Embryonic facial prominence (tissue), 1 donor: ENCODE measurements around the gene ECE2.
"Not testable (repeated sequence)": the region's sequence is repeated elsewhere in the genome, so short reads cannot be mapped to it uniquely, and the experiment has no call there.

Experiments used
- DNase-seq: peaks from one replicate; pipeline ENCODE4 v3.0.0-alpha.2; 2016; ENCODE audit errors: extremely low spot score

ECE2 gene

GRCh38 chr3:184267249-184267648, 8.6 kb upstream of the ECE2 start:
- DNase-seq: not testable (repeated sequence)

GRCh38 chr3:184272269-184272668, 3.6 kb upstream of the ECE2 start:
- no peak for DNase-seq

- no peak for DNase-seq
These were observed 481 bp upstream of the ECE2 start for GRCh38 chr3:184275381-184275701.

GRCh38 chr3:184277366-184277765, 1.5 kb downstream of the ECE2 start:
- no peak for DNase-seq

- DNase-seq: no peak
These were observed 7.1 kb downstream of the ECE2 start for GRCh38 chr3:184282941-184283340.

GRCh38 chr3:184283681-184284080, 7.9 kb downstream of the ECE2 start:
- DNase-seq: no peak

GRCh38 chr3:184284696-184285095, 8.9 kb downstream of the ECE2 start:
- DNase-seq: no peak

- no peak for DNase-seq
These were observed 13.7 kb downstream of the ECE2 start for GRCh38 chr3:184289426-184289938.

- no peak for DNase-seq
These were observed 14.5 kb downstream of the ECE2 start for GRCh38 chr3:184290331-184290730.

GRCh38 chr3:184291044-184291737, 15.4 kb downstream of the ECE2 start:
- DNase-seq: no peak

- DNase-seq: no peak
These were observed 16.1 kb downstream of the ECE2 start for GRCh38 chr3:184291738-184292445.

- DNase-seq: no peak
These were observed 19.9 kb downstream of the ECE2 start for GRCh38 chr3:184295771-184296170.

GRCh38 chr3:184296616-184297015, 20.8 kb downstream of the ECE2 start:
- no peak for DNase-seq

GRCh38 chr3:184298759-184299487, 23.1 kb downstream of the ECE2 start, which contains the start of gene PSMD2:
PSMD2 (plus strand) TSS chr3:184299241; CDS start chr3:184299267, 26 bp downstream.
- DNase-seq: peak; percentile 92

GRCh38 chr3:184299488-184300377, 23.9 kb downstream of the ECE2 start:
- no peak for DNase-seq

- DNase-seq: no peak
These were observed 24.5 kb downstream of the ECE2 start for GRCh38 chr3:184300378-184300720.

- DNase-seq: no peak
These were observed 29.8 kb downstream of the ECE2 start for GRCh38 chr3:184305577-184305976.

- no peak for DNase-seq
These were observed 30.6 kb downstream of the ECE2 start for GRCh38 chr3:184306341-184306972.

GRCh38 chr3:184307915-184308314, 32.1 kb downstream of the ECE2 start:
- no peak for DNase-seq

- no peak for DNase-seq
These were observed 32.9 kb downstream of the ECE2 start for GRCh38 chr3:184308744-184309143.

GRCh38 chr3:184311633-184312032, 35.8 kb downstream of the ECE2 start:
- DNase-seq: no peak
